ENCODE measurements around the gene MRS2.

DNA sequence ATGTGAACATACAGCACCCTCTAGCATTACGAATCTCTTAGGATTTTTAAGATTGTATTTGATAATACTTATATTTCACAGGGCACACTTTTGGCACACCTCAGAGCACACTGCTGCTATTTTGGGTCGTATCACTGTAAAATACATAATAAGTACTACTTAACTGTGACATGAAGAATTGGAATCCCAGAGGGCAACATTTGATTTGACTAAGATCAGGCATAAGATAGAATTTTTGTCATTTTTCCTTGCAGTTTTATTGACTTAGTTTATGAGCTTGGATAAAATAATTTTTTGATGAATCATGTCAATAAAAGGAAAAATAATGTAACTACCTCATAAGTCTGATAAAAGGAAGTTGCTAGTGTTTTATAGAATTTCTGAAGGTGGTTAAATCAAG is 22.4 kb downstream of the MRS2 start:
- TF ChIP-seq, protein P1, sequence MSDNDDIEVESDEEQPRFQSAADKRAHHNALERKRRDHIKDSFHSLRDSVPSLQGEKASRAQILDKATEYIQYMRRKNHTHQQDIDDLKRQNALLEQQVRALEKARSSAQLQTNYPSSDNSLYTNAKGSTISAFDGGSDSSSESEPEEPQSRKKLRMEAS (IDR thresholded peaks at IDR 0.05; ENCODE audit: insufficient read depth, insufficient read length): no peak
- TF ChIP-seq, protein P2, sequence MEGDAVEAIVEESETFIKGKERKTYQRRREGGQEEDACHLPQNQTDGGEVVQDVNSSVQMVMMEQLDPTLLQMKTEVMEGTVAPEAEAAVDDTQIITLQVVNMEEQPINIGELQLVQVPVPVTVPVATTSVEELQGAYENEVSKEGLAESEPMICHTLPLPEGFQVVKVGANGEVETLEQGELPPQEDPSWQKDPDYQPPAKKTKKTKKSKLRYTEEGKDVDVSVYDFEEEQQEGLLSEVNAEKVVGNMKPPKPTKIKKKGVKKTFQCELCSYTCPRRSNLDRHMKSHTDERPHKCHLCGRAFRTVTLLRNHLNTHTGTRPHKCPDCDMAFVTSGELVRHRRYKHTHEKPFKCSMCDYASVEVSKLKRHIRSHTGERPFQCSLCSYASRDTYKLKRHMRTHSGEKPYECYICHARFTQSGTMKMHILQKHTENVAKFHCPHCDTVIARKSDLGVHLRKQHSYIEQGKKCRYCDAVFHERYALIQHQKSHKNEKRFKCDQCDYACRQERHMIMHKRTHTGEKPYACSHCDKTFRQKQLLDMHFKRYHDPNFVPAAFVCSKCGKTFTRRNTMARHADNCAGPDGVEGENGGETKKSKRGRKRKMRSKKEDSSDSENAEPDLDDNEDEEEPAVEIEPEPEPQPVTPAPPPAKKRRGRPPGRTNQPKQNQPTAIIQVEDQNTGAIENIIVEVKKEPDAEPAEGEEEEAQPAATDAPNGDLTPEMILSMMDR (IDR thresholded peaks at IDR 0.05; ENCODE audit: extremely low read depth in 1 of 2, insufficient read depth in 1 of 2, low read depth in 1 of 2, low read length in 2 of 2): no peak
- TF ChIP-seq FOS (IDR thresholded peaks at IDR 0.05; ENCODE audit: borderline replicate concordance, insufficient read depth, low read length): no peak
- TF ChIP-seq POLR2A (IDR thresholded peaks at IDR 0.05; ENCODE audit: low read depth, low read length): no peak
- TF ChIP-seq EZH2 (IDR thresholded peaks at IDR 0.05; ENCODE audit: borderline replicate concordance, low read depth, low read length, severe bottlenecking): no peak
- TF ChIP-seq JUN (IDR thresholded peaks at IDR 0.05; ENCODE audit: borderline replicate concordance, insufficient read depth, insufficient read length, low read depth): no peak
- TF ChIP-seq POLR2AphosphoS5 (IDR thresholded peaks at IDR 0.05; ENCODE audit: insufficient read depth, low read depth, low read length): no peak
- no peak for TF ChIP-seq MYC (IDR thresholded peaks at IDR 0.05; ENCODE audit: low read depth, low read length)
- TF ChIP-seq GATA2 (IDR thresholded peaks at IDR 0.05; ENCODE audit: insufficient read depth, insufficient read length, low read depth, low read length): no peak
